ENCODE results near the gene CYP46A1. TPM values are rescaled to one million over a fixed set of nuclear protein-coding genes. Genes with fewer than 3 reads are reported as not detected.
"Not testable (repeated sequence)": the region's sequence is repeated elsewhere in the genome, so short reads cannot be mapped to it uniquely, and the experiment has no call there.

CYP46A1 gene
- total RNA-seq, 1 experiment from 2014 or later, result 0.36 TPM

DNA sequence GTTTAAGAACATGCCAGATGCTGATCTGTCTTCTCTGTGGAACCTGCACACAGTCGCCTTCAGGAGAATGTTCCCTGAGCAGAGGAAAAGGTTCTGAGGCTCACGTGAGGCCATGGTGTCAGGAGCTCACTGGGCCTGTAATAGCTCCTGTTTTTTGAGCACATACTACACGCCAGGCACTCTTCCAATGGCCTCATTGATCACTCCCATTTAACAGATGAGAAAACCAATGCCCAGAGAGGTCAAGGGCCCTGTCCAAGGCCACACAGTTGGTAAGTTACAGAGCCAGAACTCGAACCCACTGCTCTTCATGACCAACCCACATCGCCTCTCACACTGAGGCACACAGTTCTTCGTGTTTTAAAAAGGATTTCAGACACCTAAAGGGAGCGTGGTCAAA lies 46.5 kb upstream of the CYP46A1 start:
- CTCF ChIA-PET, result no interaction called here
- in situ Hi-C loops (cut with HindIII; ENCODE audit: low pct_unique_long_range_greater_than_20kb, low sequenced_read_pairs), result no loop called here

DNA sequence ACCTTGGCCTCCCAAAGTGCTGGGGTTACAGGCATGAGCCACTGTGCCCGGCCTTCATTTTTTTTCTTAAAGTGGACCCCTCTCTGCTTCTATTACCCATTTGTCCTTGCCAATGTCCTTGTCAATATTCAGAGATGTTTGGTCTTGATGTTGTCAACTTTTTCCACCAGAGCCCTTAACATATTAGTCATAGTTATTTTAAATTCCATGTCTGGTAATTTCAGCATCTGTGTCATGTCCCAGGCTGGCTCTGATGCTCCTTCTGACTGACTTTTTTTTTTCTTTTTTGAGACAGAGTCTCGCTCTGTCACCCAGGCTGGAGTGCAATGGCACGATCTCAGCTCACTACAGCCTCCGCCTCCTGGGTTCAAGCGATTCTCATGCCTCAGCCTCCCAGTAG lies 41.3 kb upstream of the CYP46A1 start:
- intact Hi-C loops (cut with micrococcal nuclease; ENCODE audit: unreplicated experiment); POLR2A ChIA-PET; ATAC-seq; H3K9me3 ChIP-seq (ENCODE audit: control insufficient read depth, insufficient read depth, low read depth, low read length); H3K4me3 ChIP-seq (ENCODE audit: low read depth in 2 of 2, low read length in 2 of 2); DNase-seq (ENCODE audit: low read depth, low spot score); H3K27me3 ChIP-seq (ENCODE audit: control insufficient read depth, insufficient read depth, low read length); H3K27ac ChIP-seq (ENCODE audit: low read length); H3K4me1 ChIP-seq (ENCODE audit: control insufficient read depth, insufficient read depth, low read length); BruUV-seq (replicated peaks); in situ Hi-C loops (cut with HindIII; ENCODE audit: low pct_unique_long_range_greater_than_20kb, low sequenced_read_pairs); H3K36me3 ChIP-seq (ENCODE audit: control insufficient read depth, insufficient read depth, low read length): not testable (repeated sequence)
- CTCF ChIA-PET, result interaction anchor here (0.7 kb wide), 1 partner anchor 10 kb away, joined by 3 read pairs; no protein-coding TSS in a partner anchor

More for the DNA sequence above, 46.5 kb upstream of the CYP46A1 start:
- ATAC-seq (no peak), DNase-seq (ENCODE audit: low read depth, low spot score) (no peak)
- Histone ChIP-seq H3K27me3 (ENCODE audit: control insufficient read depth, insufficient read depth, low read length) (no peaks in the 10 kb centered on the region), H3K4me3 (ENCODE audit: low read depth in 2 of 2, low read length in 2 of 2) (no peak overlapping the region), H3K27ac (ENCODE audit: low read length) (no peak overlapping the region), H3K36me3 (ENCODE audit: control insufficient read depth, insufficient read depth, low read length) (no peaks in the 10 kb centered on the region), H3K9me3 (ENCODE audit: control insufficient read depth, insufficient read depth, low read depth, low read length) (no peaks in the 10 kb centered on the region), H3K4me1 (ENCODE audit: control insufficient read depth, insufficient read depth, low read length) (no peaks in the 10 kb centered on the region)
- intact Hi-C loops (cut with micrococcal nuclease; ENCODE audit: unreplicated experiment), result no loop called here
- TF ChIP-seq SIN3A (IDR thresholded peaks at IDR 0.05; ENCODE audit: borderline replicate concordance, insufficient read depth, low read depth, low read length) (no peak), TCF7L2 (IDR thresholded peaks at IDR 0.05; ENCODE audit: low read depth, low read length) (no peak), POLR2AphosphoS5 (IDR thresholded peaks at IDR 0.05; ENCODE audit: low read depth, low read length) (no peak)
- TF ChIP-seq, protein P1, sequence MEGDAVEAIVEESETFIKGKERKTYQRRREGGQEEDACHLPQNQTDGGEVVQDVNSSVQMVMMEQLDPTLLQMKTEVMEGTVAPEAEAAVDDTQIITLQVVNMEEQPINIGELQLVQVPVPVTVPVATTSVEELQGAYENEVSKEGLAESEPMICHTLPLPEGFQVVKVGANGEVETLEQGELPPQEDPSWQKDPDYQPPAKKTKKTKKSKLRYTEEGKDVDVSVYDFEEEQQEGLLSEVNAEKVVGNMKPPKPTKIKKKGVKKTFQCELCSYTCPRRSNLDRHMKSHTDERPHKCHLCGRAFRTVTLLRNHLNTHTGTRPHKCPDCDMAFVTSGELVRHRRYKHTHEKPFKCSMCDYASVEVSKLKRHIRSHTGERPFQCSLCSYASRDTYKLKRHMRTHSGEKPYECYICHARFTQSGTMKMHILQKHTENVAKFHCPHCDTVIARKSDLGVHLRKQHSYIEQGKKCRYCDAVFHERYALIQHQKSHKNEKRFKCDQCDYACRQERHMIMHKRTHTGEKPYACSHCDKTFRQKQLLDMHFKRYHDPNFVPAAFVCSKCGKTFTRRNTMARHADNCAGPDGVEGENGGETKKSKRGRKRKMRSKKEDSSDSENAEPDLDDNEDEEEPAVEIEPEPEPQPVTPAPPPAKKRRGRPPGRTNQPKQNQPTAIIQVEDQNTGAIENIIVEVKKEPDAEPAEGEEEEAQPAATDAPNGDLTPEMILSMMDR (IDR thresholded peaks at IDR 0.05), result no peak
- TF ChIP-seq, protein P2, sequence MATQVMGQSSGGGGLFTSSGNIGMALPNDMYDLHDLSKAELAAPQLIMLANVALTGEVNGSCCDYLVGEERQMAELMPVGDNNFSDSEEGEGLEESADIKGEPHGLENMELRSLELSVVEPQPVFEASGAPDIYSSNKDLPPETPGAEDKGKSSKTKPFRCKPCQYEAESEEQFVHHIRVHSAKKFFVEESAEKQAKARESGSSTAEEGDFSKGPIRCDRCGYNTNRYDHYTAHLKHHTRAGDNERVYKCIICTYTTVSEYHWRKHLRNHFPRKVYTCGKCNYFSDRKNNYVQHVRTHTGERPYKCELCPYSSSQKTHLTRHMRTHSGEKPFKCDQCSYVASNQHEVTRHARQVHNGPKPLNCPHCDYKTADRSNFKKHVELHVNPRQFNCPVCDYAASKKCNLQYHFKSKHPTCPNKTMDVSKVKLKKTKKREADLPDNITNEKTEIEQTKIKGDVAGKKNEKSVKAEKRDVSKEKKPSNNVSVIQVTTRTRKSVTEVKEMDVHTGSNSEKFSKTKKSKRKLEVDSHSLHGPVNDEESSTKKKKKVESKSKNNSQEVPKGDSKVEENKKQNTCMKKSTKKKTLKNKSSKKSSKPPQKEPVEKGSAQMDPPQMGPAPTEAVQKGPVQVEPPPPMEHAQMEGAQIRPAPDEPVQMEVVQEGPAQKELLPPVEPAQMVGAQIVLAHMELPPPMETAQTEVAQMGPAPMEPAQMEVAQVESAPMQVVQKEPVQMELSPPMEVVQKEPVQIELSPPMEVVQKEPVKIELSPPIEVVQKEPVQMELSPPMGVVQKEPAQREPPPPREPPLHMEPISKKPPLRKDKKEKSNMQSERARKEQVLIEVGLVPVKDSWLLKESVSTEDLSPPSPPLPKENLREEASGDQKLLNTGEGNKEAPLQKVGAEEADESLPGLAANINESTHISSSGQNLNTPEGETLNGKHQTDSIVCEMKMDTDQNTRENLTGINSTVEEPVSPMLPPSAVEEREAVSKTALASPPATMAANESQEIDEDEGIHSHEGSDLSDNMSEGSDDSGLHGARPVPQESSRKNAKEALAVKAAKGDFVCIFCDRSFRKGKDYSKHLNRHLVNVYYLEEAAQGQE (IDR thresholded peaks at IDR 0.05; ENCODE audit: insufficient read depth in 1 of 2, low read depth in 2 of 2, low read length in 1 of 2), result no peak
- BruUV-seq (replicated peaks), result no TSS peak
- POLR2A ChIA-PET, result no interaction called here

DNA sequence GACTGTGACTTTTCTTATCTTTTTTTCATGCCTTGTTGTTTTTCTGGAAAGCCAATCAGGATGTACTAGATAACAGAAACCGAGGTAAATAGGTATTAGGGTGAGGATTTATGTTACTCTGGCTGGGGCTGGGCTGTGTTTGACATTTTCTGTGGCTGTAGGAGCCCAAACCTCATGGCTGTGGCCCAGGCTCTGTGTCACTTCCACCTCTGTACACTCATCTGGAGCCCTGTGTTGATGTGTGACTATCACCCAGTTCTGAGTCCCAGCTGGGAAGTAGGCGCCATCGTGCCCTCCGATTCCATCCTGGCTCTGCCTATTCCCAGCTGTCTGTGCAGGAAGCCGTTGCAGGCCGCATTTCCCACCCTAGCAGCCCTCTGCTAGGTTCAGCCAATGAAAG lies 40.8 kb upstream of the CYP46A1 start:
- ChIA-PET CTCF (no interaction called here), POLR2A (no interaction called here)
- Histone ChIP-seq H3K36me3 (ENCODE audit: control insufficient read depth, insufficient read depth, low read length) (no peaks in the 10 kb centered on the region), H3K4me3 (ENCODE audit: low read depth in 2 of 2, low read length in 2 of 2) (no peak overlapping the region), H3K9me3 (ENCODE audit: control insufficient read depth, insufficient read depth, low read depth, low read length) (no peaks in the 10 kb centered on the region), H3K27me3 (ENCODE audit: control insufficient read depth, insufficient read depth, low read length) (no peaks in the 10 kb centered on the region), H3K4me1 (ENCODE audit: control insufficient read depth, insufficient read depth, low read length) (no peaks in the 10 kb centered on the region), H3K27ac (ENCODE audit: low read length) (no peak overlapping the region)
- in situ Hi-C loops (cut with HindIII; ENCODE audit: low pct_unique_long_range_greater_than_20kb, low sequenced_read_pairs) (no loop called here), intact Hi-C loops (cut with micrococcal nuclease; ENCODE audit: unreplicated experiment) (no loop called here)
- no peak for TF ChIP-seq POLR2AphosphoS5 (IDR thresholded peaks at IDR 0.05; ENCODE audit: low read depth, low read length)
- TF ChIP-seq TCF7L2 (IDR thresholded peaks at IDR 0.05; ENCODE audit: low read depth, low read length), result no peak
- TF ChIP-seq, protein P1 (IDR thresholded peaks at IDR 0.05), result no peak
- TF ChIP-seq SIN3A (IDR thresholded peaks at IDR 0.05; ENCODE audit: borderline replicate concordance, insufficient read depth, low read depth, low read length), result no peak
- TF ChIP-seq, protein P2 (IDR thresholded peaks at IDR 0.05; ENCODE audit: insufficient read depth in 1 of 2, low read depth in 2 of 2, low read length in 1 of 2), result no peak
- no peak for DNase-seq (ENCODE audit: low read depth, low spot score)
- no peak for ATAC-seq
- no TSS peak for BruUV-seq (replicated peaks)

Measured in Panc1 (cell line).